AG09309 (cell line): ENCODE results near the gene GON4L.
A peak's percentile ranks its signal among the peaks of the same experiment; 100 is the strongest.
"Not testable (repeated sequence)": the region's sequence is repeated elsewhere in the genome, so short reads cannot be mapped to it uniquely, and the experiment has no call there.

Experiments
- DNase-seq: peaks from one replicate; pipeline ENCODE4 v3.0.0-alpha.2; 2010; ENCODE audit warnings: low read depth
- H3K4me3 ChIP-seq: 2 replicates; pipeline ENCODE4 v1.5.1; 2011; ENCODE audit warnings: mild to moderate bottlenecking, low read depth, low read length, moderate library complexity; ENCODE audit not compliant: control insufficient read depth
- CTCF ChIP-seq: IDR thresholded peaks from 2 replicates; pipeline ENCODE4 v1.5.1; 2011; ENCODE audit warnings: mild to moderate bottlenecking, low read depth, low read length, inconsistent platforms; ENCODE audit not compliant: insufficient read depth, control insufficient read depth; ENCODE audit errors: missing control alignments

Gene GON4L

GRCh38 chr1:155769257-155769656 lies 87.8 kb downstream of the GON4L start:
- TF ChIP-seq CTCF, result no peak
- no peak for DNase-seq

GRCh38 chr1:155767399-155767989 lies 89.5 kb downstream of the GON4L start:
- not testable (repeated sequence) for H3K4me3 ChIP-seq, DNase-seq

More at GRCh38 chr1:155769257-155769656, 87.8 kb downstream of the GON4L start:
- no peak overlapping the region for H3K4me3 ChIP-seq

GRCh38 chr1:155763989-155764388 lies 93.0 kb downstream of the GON4L start:
- not testable (repeated sequence) for H3K4me3 ChIP-seq, DNase-seq

GRCh38 chr1:155763090-155763815 lies 93.8 kb downstream of the GON4L start:
- H3K4me3 ChIP-seq, result not testable (repeated sequence)
- DNase-seq, result peak; percentile 83

- DNase-seq, result no peak
- no peak for TF ChIP-seq CTCF
- no peak overlapping the region for H3K4me3 ChIP-seq
These were observed 95.1 kb downstream of the GON4L start for GRCh38 chr1:155761736-155762405.

GRCh38 chr1:155760751-155761475 lies 96.1 kb downstream of the GON4L start:
- H3K4me3 ChIP-seq, result no peak overlapping the region
- no peak for TF ChIP-seq CTCF
- no peak for DNase-seq

- TF ChIP-seq CTCF, result no peak
- no peak for DNase-seq
- no peak overlapping the region for H3K4me3 ChIP-seq
These were observed 96.9 kb downstream of the GON4L start for GRCh38 chr1:155759966-155760630.

GRCh38 chr1:155759017-155759416 lies 98.0 kb downstream of the GON4L start:
- not testable (repeated sequence) for H3K4me3 ChIP-seq

GRCh38 chr1:155748141-155748540 lies 108.9 kb downstream of the GON4L start:
- DNase-seq, H3K4me3 ChIP-seq: not testable (repeated sequence)

More at GRCh38 chr1:155759017-155759416, 98.0 kb downstream of the GON4L start:
- not testable (repeated sequence) for DNase-seq

- H3K4me3 ChIP-seq, DNase-seq: not testable (repeated sequence)
These were observed 109.4 kb downstream of the GON4L start for GRCh38 chr1:155747586-155747985.

- DNase-seq, result peak; percentile 95
- peak overlapping the region; percentile 66 for H3K4me3 ChIP-seq
These were observed 111.5 kb downstream of the GON4L start for GRCh38 chr1:155745284-155746228.
